H9 (cell line): ENCODE results near the gene ADAMTS6. TPM values are rescaled to one million over a fixed set of nuclear protein-coding genes. Genes with fewer than 3 reads are reported as not detected.

ENCODE experiments used
- DNase-seq: peaks from one replicate; pipeline ENCODE4 v3.0.0-alpha.2; 2017
- H2AFZ ChIP-seq: one replicate; pipeline ENCODE4 v1.6.1; 2013; ENCODE audit warnings: mild to moderate bottlenecking, low read length, control low read depth, moderate library complexity
- H2AK5ac ChIP-seq: 2 replicates; pipeline ENCODE4 v1.6.1; 2013; ENCODE audit warnings: low read length, control low read depth, mixed read lengths; ENCODE audit not compliant: insufficient read length
- H2BK120ac ChIP-seq: one replicate; pipeline ENCODE4 v1.6.1; 2013; ENCODE audit warnings: low read depth, mild to moderate bottlenecking, low read length, control low read depth, inconsistent platforms; ENCODE audit not compliant: poor library complexity, severe bottlenecking
- H2BK12ac ChIP-seq: 2 replicates; pipeline ENCODE4 v1.6.1; 2013; ENCODE audit warnings: low read length, control low read depth, mixed read lengths, low read depth; ENCODE audit not compliant: insufficient read length
- H2BK15ac ChIP-seq: 2 replicates; pipeline ENCODE4 v1.6.1; 2013; ENCODE audit warnings: low read depth, low read length, control low read depth
- H2BK20ac ChIP-seq: one replicate; pipeline ENCODE4 v1.6.1; 2013; ENCODE audit warnings: low read depth, mild to moderate bottlenecking, low read length, control low read depth, inconsistent platforms; ENCODE audit not compliant: poor library complexity, severe bottlenecking
- H2BK5ac ChIP-seq: 2 replicates; pipeline ENCODE4 v1.6.1; 2013; ENCODE audit warnings: low read length, control low read depth, mixed read lengths; ENCODE audit not compliant: insufficient read length
- H3K14ac ChIP-seq: 2 replicates; pipeline ENCODE4 v1.6.1; 2013; ENCODE audit warnings: low read length, control low read depth; ENCODE audit not compliant: insufficient read depth
- H3K18ac ChIP-seq: 2 replicates; pipeline ENCODE4 v1.6.1; 2013; ENCODE audit warnings: low read depth, mild to moderate bottlenecking, mixed read lengths, low read length, control low read depth; ENCODE audit not compliant: insufficient read length
- H3K23ac ChIP-seq: 2 replicates; pipeline ENCODE4 v1.6.1; 2013; ENCODE audit warnings: low read length, control low read depth, mixed read lengths, low read depth; ENCODE audit not compliant: insufficient read length
- H3K23me2 ChIP-seq: 2 replicates; pipeline ENCODE4 v1.6.1; 2013; ENCODE audit warnings: low read depth, mild to moderate bottlenecking, mixed read lengths, low read length, control low read depth; ENCODE audit not compliant: insufficient read length, poor library complexity, severe bottlenecking
- H3K27ac ChIP-seq: 2 replicates; pipeline ENCODE4 v1.5.1; 2013; ENCODE audit warnings: low read length, control low read depth, mixed read lengths, low read depth; ENCODE audit not compliant: insufficient read length
- H3K27me3 ChIP-seq: 2 replicates; pipeline ENCODE4 v1.6.1; 2013; ENCODE audit warnings: low read length, control low read depth, inconsistent platforms; ENCODE audit not compliant: insufficient read depth
- H3K4ac ChIP-seq: 2 replicates; pipeline ENCODE4 v1.6.1; 2013; ENCODE audit warnings: low read depth, mild to moderate bottlenecking, control low read depth, inconsistent platforms, low read length, moderate library complexity
- H3K4me1 ChIP-seq: 2 replicates; pipeline ENCODE4 v1.6.1; 2013; ENCODE audit warnings: low read length, control low read depth, inconsistent platforms; ENCODE audit not compliant: insufficient read depth
- H3K4me2 ChIP-seq: 2 replicates; pipeline ENCODE4 v1.6.1; 2013; ENCODE audit warnings: low read length, control low read depth, mixed read lengths; ENCODE audit not compliant: insufficient read length, insufficient read depth
- H3K56ac ChIP-seq: 2 replicates; pipeline ENCODE4 v1.6.1; 2013; ENCODE audit warnings: low read depth, mild to moderate bottlenecking, mixed read lengths, low read length, control low read depth; ENCODE audit not compliant: insufficient read length
- H3K79me1 ChIP-seq: 2 replicates; pipeline ENCODE4 v1.6.1; 2013; ENCODE audit warnings: low read depth, mild to moderate bottlenecking, moderate library complexity, low read length, control low read depth, inconsistent platforms; ENCODE audit not compliant: insufficient read depth, poor library complexity, severe bottlenecking
- H3K79me2 ChIP-seq: 2 replicates; pipeline ENCODE4 v1.6.1; 2013; ENCODE audit warnings: low read length, control low read depth, inconsistent platforms; ENCODE audit not compliant: insufficient read depth
- H3K9ac ChIP-seq: 2 replicates; pipeline ENCODE4 v1.6.1; 2013; ENCODE audit warnings: low read length, control low read depth, mixed read lengths; ENCODE audit not compliant: insufficient read length; ENCODE audit errors: extremely low read depth
- H3K9me3 ChIP-seq: one replicate; pipeline ENCODE4 v1.6.1; 2013; ENCODE audit warnings: low read depth, low read length, inconsistent platforms; ENCODE audit not compliant: control insufficient read depth
- H3T11ph ChIP-seq: one replicate; pipeline ENCODE4 v1.6.1; 2013; ENCODE audit warnings: mild to moderate bottlenecking, low read length, control low read depth, inconsistent platforms
- H4K20me1 ChIP-seq: one replicate; pipeline ENCODE4 v1.6.1; 2013; ENCODE audit not compliant: control insufficient read depth, insufficient read length, insufficient read depth
- H4K5ac ChIP-seq: 2 replicates; pipeline ENCODE4 v1.6.1; 2013; ENCODE audit warnings: low read depth, mild to moderate bottlenecking, mixed read lengths, low read length, control low read depth; ENCODE audit not compliant: insufficient read length
- H4K8ac ChIP-seq: replicated peaks from 2 replicates; pipeline ENCODE4 v1.6.1; 2013; ENCODE audit warnings: low read length, control low read depth, mixed read lengths, low read depth; ENCODE audit not compliant: insufficient read length
- H4K91ac ChIP-seq: 2 replicates; pipeline ENCODE4 v1.6.1; 2013; ENCODE audit warnings: low read depth, mild to moderate bottlenecking, moderate library complexity, mixed read lengths, low read length, control low read depth; ENCODE audit not compliant: insufficient read length
- H3K27ac Mint-ChIP-seq, 3 experiments: 2 replicates in 2 of 3; 3 replicates in 1 of 3; pipeline ENCODE4 v1.8.0; 2020 to 2021; ENCODE audit warnings: mixed read lengths in 3 of 3, mild to moderate bottlenecking in 1 of 3, moderate library complexity in 1 of 3
- H3K27me3 Mint-ChIP-seq: 2 replicates; pipeline ENCODE4 v1.8.0; 2021; ENCODE audit warnings: low read depth, mild to moderate bottlenecking, moderate library complexity, mixed read lengths
- H3K36me3 Mint-ChIP-seq, 3 experiments: 2 replicates in 2 of 3; 3 replicates in 1 of 3; pipeline ENCODE4 v1.8.0; 2020 to 2021; ENCODE audit warnings: low read depth in 3 of 3, mixed read lengths in 3 of 3; ENCODE audit not compliant: insufficient read depth in 1 of 3
- H3K4me1 Mint-ChIP-seq, 2 experiments: 2 replicates each; pipeline ENCODE4 v1.8.0; 2020; ENCODE audit warnings: mixed read lengths in 2 of 2
- H3K4me3 Mint-ChIP-seq, 2 experiments: 2 replicates in 1 of 2; 3 replicates in 1 of 2; pipeline ENCODE4 v1.8.0; 2020 to 2021; ENCODE audit warnings: mild to moderate bottlenecking in 2 of 2, mixed read lengths in 2 of 2, moderate library complexity in 1 of 2
- H3K9me3 Mint-ChIP-seq, 2 experiments: 2 replicates in 1 of 2; 3 replicates in 1 of 2; pipeline ENCODE4 v1.8.0; 2020; ENCODE audit warnings: mild to moderate bottlenecking in 2 of 2, mixed read lengths in 2 of 2, moderate library complexity in 1 of 2
- CTCF ChIP-seq: fragments of 200-600 bp; sonication (generic); conservative IDR thresholded peaks from 3 replicates; pipeline ENCODE4 v1.8.0; 2021; ENCODE audit warnings: antibody characterized with exemption, mild to moderate bottlenecking
- WGBS: extraction: QIAGEN DNeasy Blood & Tissue Kit; methylation state at CpG from one replicate; pipeline ENCODE4 v1.1.7; 2013; ENCODE audit warnings: missing lambda C conversion rate, low lambda C conversion rate, mixed read lengths; ENCODE audit not compliant: insufficient read length; ENCODE audit errors: extremely low coverage; 5-methylcytosine and 5-hydroxymethylcytosine counted together
- total RNA-seq: library from RNA; stranded (reverse); gene quantifications from 2 replicates; pipeline ENCODE4 v1.2.1, GENCODE V29; 2021

The ADAMTS6 gene
- total RNA-seq, 1 experiment from 2014 or later = 0.33 TPM

DNA sequence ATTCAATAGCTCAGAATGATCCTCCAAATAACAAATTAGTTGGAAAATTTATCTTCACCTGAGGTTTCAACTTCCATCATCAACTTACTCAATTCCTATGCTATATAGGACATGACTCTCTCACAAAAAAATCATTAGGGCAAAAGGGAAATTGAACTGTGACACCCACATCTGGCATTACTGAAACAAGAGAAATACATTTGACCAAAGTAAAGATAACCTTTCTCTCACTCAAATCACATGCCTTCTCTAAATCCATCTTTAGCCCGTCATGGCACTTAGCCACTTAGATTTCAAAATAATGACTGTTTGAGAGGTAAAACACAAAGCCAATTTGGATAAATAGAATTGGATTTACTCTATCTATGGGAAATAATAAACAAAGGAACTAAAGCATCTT lies 126.4 kb downstream of the ADAMTS6 start:
- no peaks in the 10 kb centered on the region for H4K20me1 ChIP-seq
- Mint-ChIP-seq H3K9me3 (no peaks in the 10 kb centered on the region), H3K27ac (no peak overlapping the region)

More for the DNA sequence above, 126.4 kb downstream of the ADAMTS6 start:
- no peaks in the 10 kb centered on the region for H3K79me1 ChIP-seq
- no peak overlapping the region for H2BK120ac ChIP-seq
- no peak overlapping the region for H2BK20ac ChIP-seq
- Mint-ChIP-seq H3K4me1 (no peaks in the 10 kb centered on the region), H3K4me3 (no peak overlapping the region), H3K27me3 (no peaks in the 10 kb centered on the region), H3K36me3 (no peaks in the 10 kb centered on the region)
- H3K27ac ChIP-seq = no peak overlapping the region
- no peak overlapping the region for H4K8ac ChIP-seq
- no peak overlapping the region for H3K9ac ChIP-seq
- no peak overlapping the region for H3K23ac ChIP-seq
- no peaks in the 10 kb centered on the region for H3K79me2 ChIP-seq
- H2BK12ac ChIP-seq = no peak overlapping the region
- no peak overlapping the region for H2AFZ ChIP-seq
- no peaks in the 10 kb centered on the region for H3K23me2 ChIP-seq
- no peaks in the 10 kb centered on the region for H3K27me3 ChIP-seq
- no peaks in the 10 kb centered on the region for H3K4me1 ChIP-seq
- no CpG with 5 or more reads among the region's 1 CpG for WGBS
- H2BK15ac ChIP-seq = no peak overlapping the region
- no peak for TF ChIP-seq CTCF
- no peak overlapping the region for H2AK5ac ChIP-seq
- no peak overlapping the region for H4K91ac ChIP-seq
- no peak overlapping the region for H3K14ac ChIP-seq
- H3K4me2 ChIP-seq = no peak overlapping the region
- H4K5ac ChIP-seq = no peak overlapping the region
- no peak overlapping the region for H2BK5ac ChIP-seq
- H3K4ac ChIP-seq = no peak overlapping the region
- H3K18ac ChIP-seq = no peak overlapping the region
- H3K9me3 ChIP-seq = no peaks in the 10 kb centered on the region
- no peak overlapping the region for H3T11ph ChIP-seq
- H3K56ac ChIP-seq = no peak overlapping the region
- DNase-seq = no peak
